HUDEP-2 (cell line): ENCODE results near the gene OR10H3.
"Not testable (repeated sequence)": the region's sequence is repeated elsewhere in the genome, so short reads cannot be mapped to it uniquely, and the experiment has no call there.

Experiments used
- DNase-seq, 76 experiments: peaks; one replicate each; lab custom pipeline; 2025; ENCODE audit not compliant: unreplicated experiment in 76 of 76; lab: John Stamatoyannopoulos, UW

The OR10H3 gene, protein sequence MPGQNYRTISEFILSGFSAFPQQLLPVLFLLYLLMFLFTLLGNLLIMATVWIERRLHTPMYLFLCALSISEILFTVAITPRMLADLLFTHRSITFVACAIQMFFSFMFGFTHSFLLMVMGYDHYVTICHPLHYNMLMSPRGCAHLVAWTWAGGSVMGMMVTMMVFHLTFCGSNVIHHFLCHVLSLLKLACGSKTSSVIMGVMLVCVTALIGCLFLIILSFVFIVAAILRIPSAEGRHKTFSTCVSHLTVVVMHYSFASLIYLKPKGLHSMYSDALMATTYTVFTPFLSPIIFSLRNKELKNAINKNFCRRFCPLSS

GRCh38 chr19:15737722-15738121 lies at the start of gene OR10H3:
Gene OR10H3, plus strand, starts transcription at chr19:15737985. Its CDS starts 3,408 bp downstream, at chr19:15741393.
- no peak for DNase-seq

- no peak for DNase-seq
Measured at GRCh38 chr19:15696654-15697194, 41.1 kb upstream of the OR10H3 start.

DNA sequence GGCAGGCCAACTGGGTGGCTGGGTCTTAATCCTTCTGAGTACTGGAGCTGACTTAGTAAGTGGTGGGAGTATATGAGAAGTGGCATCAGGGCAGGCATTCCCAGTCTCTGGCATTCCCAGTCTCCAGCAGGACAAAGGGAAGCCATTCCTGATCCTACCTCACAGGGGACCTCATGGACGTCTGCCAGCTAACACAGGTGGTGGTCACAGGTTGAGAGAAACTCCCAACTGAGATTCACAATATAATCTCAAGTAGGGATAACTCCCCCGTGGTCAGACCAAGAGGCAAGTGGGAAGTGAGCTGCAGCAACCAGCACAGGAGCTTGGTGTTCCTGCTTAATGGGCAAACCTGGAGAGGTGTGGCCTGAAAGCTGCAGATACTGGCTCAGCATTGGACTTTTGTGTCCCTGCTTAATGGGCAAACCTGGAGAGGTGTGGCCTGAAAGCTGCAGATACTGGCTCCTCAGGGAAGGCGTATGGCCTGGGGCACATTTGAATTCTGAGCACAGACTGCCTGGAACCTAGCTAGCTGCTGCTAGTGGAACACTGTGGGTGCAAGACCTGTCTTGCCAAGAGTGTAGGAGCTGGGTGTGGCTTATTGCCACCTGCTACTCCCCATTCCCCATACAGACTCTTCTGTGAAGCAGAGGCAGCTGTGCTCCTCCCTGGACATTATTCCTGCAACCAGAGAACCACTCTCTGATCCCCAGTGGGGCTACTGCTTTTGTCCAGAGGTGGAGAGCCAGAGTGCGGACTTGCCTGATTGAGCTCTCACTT lies 35.8 kb upstream of the OR10H3 start:
- DNase-seq, result no peak

DNA sequence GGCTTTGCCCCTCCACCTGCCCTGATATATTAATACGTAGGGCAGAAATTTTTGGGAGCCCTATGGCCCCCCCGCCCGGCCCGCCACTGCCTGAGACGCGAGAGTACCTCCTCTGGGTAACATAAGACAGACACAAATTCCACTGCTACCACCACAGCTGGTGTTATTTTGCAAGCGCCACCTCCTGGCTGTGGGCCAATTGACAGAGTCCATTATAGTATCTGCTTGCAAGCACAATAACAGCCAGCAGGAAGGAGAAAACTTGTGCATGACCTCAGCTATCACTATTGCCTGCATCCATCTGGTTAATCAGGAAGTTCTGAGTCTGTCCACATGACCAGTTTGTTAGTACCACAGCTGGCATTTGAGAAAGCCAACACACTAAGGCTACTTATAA lies 35.3 kb upstream of the OR10H3 start:
- peak in 56 of 76 experiments; percentile 6 to 70 (median 32) for DNase-seq

GRCh38 chr19:15714638-15715037 lies 23.1 kb upstream of the OR10H3 start:
- no peak for DNase-seq

DNA sequence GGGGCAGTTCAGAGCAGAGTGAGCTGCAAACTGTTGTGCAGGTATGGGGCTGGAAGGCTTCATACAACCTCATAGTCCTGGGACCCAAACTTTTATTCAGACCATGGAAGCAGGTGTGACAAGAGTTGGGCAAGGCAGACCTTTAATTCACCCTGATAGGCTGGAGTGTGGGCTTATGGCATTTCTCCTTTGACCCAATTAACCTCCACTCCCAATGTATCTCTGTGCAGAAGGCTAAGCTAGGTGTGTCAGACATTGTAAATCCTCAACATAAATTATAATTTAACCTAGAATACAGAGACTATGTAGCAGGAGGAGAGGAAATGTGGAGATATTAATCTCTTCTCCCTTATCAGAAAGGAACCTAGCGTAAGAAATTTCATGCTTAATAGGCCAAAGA lies 22.1 kb upstream of the OR10H3 start:
- no peak for DNase-seq

DNA sequence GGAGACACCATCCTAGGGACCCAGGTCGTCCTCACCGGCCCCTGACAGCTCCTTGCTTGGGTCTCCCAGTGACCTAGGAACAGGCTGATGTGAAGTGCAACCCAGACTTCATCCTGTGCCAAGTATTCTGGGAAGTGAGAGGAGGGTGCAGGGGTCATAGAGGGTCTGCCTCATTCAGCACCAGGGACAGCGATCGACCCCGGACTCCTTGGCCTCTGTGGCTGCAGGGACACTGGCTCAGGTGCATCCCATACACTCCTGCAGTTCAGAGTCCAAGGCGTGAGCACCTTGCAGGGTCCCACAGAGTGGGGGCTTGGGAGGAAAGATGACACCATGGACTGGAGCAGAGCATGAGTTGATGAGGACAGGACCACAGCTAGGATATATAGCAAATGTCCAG lies 20.0 kb upstream of the OR10H3 start:
- peak in 1 of 76 experiments; percentile 9 for DNase-seq

GRCh38 chr19:15721268-15721667 lies 16.5 kb upstream of the OR10H3 start:
- no peak for DNase-seq

DNA sequence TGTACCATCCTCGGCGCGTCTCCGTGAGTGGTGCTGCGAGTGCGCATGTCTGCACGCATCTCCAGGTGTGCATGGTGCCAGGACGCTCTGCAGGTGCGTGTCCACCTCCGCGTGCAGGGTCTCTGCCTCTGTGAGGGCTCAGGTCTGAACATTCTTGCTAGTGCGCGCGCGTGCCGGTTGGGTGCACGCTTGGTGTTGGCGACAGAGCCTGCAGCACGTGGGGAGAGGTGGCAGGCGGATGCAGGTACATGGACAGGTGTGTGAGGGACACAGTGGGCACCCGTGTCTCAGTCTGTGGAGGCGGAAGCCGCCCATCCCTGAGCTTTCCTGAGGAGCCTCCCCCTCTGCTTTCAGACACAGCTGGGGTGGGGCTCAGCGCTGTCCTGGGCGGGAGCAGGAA lies 14.8 kb upstream of the OR10H3 start:
- DNase-seq, result no peak

GRCh38 chr19:15727724-15728123 lies 10.1 kb upstream of the OR10H3 start, which contains the start of gene OR10H2:
Gene OR10H2, plus strand, starts transcription at chr19:15728024. Its CDS starts 20 bp downstream, at chr19:15728044.
- DNase-seq, result no peak

DNA sequence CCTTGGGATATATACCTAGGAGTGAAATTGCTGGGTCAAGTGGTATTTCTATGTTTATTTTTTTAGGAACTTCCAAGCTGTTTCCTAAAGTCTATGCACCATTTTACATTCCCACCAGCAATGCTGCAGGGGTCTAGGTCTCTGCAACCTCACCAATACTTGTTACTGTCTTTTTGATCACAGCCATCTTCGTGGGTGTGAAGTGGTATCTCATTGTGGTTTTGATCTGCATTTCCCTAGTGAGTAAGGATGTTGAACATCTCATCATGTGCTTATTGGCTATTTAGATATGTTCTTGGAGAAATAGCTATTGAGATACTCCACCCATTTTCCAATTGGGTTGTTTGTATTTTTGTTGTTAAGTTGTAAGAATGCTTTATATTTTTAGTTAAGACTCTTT lies 7.2 kb upstream of the OR10H3 start:
- DNase-seq, result no peak

DNA sequence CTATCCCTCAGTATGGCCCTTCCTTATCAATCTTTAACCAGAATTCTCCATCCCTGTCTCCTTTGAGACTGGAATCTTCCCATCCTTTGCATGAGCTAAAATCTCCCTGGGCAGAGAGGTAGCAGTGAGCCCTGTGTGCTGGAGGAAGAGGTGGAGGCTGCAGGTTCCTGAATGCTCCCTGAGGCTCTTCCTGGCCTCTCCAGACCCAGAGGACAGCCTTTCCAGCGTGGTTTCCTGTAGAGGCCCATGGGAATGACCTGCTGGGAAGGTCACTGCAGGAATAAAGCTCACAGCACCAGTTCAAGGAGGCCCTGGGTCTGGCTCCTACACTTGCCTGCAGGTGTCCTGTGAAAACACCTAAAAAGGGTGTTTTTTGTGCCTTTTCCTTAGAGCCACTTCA lies 5.4 kb upstream of the OR10H3 start:
- DNase-seq, result no peak

GRCh38 chr19:15733895-15734294 lies 3.9 kb upstream of the OR10H3 start:
- no peak for DNase-seq

DNA sequence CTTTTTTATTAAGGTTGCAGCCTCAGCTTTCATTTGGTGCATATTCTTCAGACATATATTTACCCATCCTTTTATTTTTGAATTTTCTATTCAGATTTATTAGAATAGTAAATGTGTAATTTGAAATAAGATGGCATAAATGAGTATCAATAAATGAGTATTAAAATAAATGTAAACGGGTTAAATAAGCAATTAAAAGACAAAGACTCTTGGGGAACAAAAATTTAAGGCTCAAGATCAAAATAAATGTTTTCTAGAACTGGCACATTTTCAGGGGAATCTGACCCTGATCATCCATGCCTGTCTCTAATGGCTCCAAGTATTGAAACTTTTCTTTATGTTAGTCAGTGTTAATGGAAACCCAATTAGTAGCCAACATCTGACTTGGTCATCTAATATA lies 3.0 kb downstream of the OR10H3 start:
- DNase-seq, result no peak

- no peak for DNase-seq
Measured at GRCh38 chr19:15748239-15748638, 10.5 kb downstream of the OR10H3 start.

GRCh38 chr19:15758379-15758778 lies 20.6 kb downstream of the OR10H3 start:
- no peak for DNase-seq

DNA sequence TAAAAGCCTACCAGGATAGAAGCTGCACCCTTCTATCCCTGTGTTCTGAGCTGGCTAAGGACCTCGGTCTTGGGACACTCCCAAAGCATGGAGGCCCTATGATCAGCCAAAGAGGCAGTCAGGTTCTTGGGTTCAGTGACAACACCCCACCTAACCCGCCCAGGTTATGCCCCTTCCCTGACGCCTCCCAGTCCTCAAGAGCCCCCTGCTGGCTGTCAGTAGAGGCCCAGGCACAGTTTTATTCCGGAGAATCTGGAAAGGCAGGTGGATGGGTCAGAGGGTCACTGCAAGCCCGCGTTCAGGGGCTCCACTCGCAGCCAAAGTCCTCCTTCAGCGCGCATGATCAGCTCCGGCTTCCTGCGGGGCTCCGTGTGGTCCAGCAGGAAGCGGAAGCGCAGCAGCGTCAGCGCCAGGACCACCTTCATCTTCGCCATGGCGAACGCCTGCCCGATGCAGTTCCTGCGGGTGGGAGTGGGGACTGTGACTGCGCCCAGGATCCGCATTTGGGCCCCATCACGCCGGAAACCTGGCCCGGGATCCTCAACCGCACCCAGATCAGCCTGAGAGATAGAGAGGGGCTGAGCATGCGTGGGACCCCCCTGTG lies 22.3 kb downstream of the OR10H3 start:
- DNase-seq, result peak in 23 of 76 experiments; percentile 3 to 35 (median 21)

DNA sequence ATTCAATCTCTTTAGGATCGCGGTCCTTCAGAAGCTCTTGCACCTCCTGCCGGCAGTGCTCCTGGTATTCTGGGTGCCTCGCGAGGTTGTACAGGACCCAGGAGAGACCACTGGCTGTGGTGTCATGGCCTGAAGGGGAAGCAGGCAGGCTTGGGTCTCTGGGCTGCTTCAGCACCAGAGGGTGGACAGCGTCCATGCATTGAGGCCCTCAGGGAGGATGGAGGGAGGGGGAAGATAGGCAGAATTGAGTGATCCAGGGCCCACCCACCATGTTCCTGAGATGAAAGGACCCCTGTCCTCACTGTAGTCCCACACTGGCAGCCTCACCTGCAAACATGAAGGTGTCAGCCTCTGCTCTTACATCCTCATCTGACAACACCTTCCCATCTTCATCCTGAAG lies 31.8 kb downstream of the OR10H3 start:
- DNase-seq, result peak in 2 of 76 experiments; percentile 9 to 11

DNA sequence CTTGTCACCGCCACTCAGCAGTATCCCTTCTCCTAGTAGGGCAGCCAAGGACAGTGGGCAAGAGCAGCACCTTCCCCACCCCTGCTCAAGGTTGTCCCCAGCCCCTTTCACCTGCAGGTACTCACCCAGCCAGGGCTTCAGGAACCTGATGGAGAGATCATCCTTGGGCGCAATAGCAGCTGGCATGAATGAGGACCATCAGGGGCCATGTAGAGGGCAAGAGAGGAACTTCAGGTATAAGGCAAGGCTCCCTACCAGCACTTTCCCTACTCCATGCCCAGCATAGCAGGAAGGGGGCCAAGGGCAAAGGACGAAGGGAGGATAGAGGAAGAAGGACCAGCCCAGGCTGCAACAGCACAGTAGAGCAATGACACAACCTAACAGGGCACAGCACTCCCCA lies 36.4 kb downstream of the OR10H3 start:
- not testable (repeated sequence) for DNase-seq

GRCh38 chr19:15775249-15775648 lies 37.5 kb downstream of the OR10H3 start:
- no peak for DNase-seq

DNA sequence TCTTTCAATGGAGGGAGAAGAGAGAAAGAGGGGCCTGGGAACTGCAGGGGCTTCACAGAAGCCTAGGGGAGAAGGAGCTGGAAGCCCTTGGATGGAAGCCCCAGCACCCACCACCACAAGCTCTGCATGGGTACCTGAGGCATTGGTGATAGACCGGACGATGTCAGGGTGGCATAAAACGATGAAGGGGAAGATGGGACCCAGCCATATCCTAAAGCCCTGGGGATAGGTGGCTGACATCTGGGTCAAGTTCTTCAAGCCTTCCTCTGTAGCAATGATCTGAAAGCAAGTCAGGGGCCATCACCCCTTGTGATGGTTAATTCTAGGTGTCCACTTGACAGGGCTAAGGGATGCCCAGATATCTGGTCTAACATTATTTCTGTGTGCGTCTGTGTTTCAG lies 38.5 kb downstream of the OR10H3 start:
- no peak for DNase-seq
